Measurements from ENCODE around the gene GRPEL1. TPM values are rescaled to one million over a fixed set of nuclear protein-coding genes. Genes with fewer than 3 reads are reported as not detected.

The GRPEL1 gene
- total and polyA plus RNA-seq, 2 of the 13 experiments (the other 11 are each of a cell fraction or from before 2014, with no cell fraction given), result 32.3 to 141 TPM

- ATAC-seq, result no peak
- POLR2A ChIA-PET, result interaction anchor here (1.5 kb wide), 2 partner anchors 31 to 401 kb away, joined by 4 read pairs; partner anchors contain the start of gene TADA2B
- BruUV-seq (replicated peaks), result no TSS peak
These were observed 6.6 kb upstream of the GRPEL1 start for GRCh38 chr4:7074426-7074825.

More at GRCh38 chr4:7074426-7074825, 6.6 kb upstream of the GRPEL1 start:
- Histone ChIP-seq H4K20me1 (ENCODE audit: insufficient read depth, low read length) (no peaks in the 10 kb centered on the region), H3K4me3 (replicated peaks in 1 of 3; ENCODE audit: insufficient read depth in 1 of 3, low read depth in 2 of 3, low read length in 3 of 3) (no peak overlapping the region), H3K9ac (ENCODE audit: insufficient read depth, low read depth, low read length) (no peak overlapping the region), H3K9me3 (ENCODE audit: low read length) (no peaks in the 10 kb centered on the region), H3K79me2 (ENCODE audit: insufficient read depth, low read length) (no peaks in the 10 kb centered on the region), H3K4me2 (ENCODE audit: low read depth, low read length) (peak overlapping the region; percentile 62; the same call in 1 of the 2 replicates), H3K27ac (ENCODE audit: extremely low read length, insufficient read depth, low read length) (no peak overlapping the region), H3K27me3 (ENCODE audit: control insufficient read depth in 1 of 2, insufficient read depth in 2 of 2, low read length in 2 of 2) (no peaks in the 10 kb centered on the region; a peak in 1 of 5 replicates), H3K36me3 (replicated peaks in 1 of 2; ENCODE audit: control insufficient read depth in 1 of 2, insufficient read depth in 2 of 2, low read length in 2 of 2) (no peaks in the 10 kb centered on the region), H2AFZ (ENCODE audit: low read length) (no peak overlapping the region), H3K4me1 (ENCODE audit: insufficient read depth, low read length) (peaks cover 55% of the 10 kb centered on the region)
- intact Hi-C loops (cut with micrococcal nuclease; ENCODE audit: unreplicated experiment) (no loop called here), in situ Hi-C loops (cut with HindIII; ENCODE audit: extremely low pct_ligation_motif_present, low pct_unique_long_range_greater_than_20kb) (loop anchor here (10.0 kb wide), 1 partner anchor 170 kb away; the partner anchor contains the start of gene TBC1D14)
- CTCF ChIA-PET (ENCODE audit: low intra/inter-chr PET ratio, low total read pairs), result no interaction called here
- FAIRE-seq (no peak), DNase-seq (ENCODE audit: low spot score) (no peak)
- TF ChIP-seq ZNF792 (CRISPR knock-in tag; IDR thresholded peaks at IDR 0.05) (no peak), SAFB2 (CRISPR knock-in tag; IDR thresholded peaks at IDR 0.05; ENCODE audit: borderline replicate concordance, low read depth) (no peak), PLSCR1 (CRISPR knock-in tag; IDR thresholded peaks at IDR 0.05; ENCODE audit: borderline replicate concordance) (no peak), ZNF550 (CRISPR knock-in tag; IDR thresholded peaks at IDR 0.05; ENCODE audit: borderline replicate concordance) (no peak), SMAD9 (CRISPR knock-in tag; IDR thresholded peaks at IDR 0.05) (no peak), SOX13 (IDR thresholded peaks at IDR 0.05) (no peak), SOX13 (CRISPR knock-in tag; conservative IDR thresholded peaks at IDR 0.05 in 1 of 2, IDR thresholded peaks at IDR 0.05 in 1 of 2) (no peak), BCL6 (CRISPR knock-in tag; IDR thresholded peaks at IDR 0.05) (no peak), HBP1 (CRISPR knock-in tag; IDR thresholded peaks at IDR 0.05; ENCODE audit: low read depth) (no peak), TAF15 (IDR thresholded peaks at IDR 0.05; ENCODE audit: low read depth, low read length, poor library complexity, severe bottlenecking) (no peak), HOXA5 (CRISPR knock-in tag; IDR thresholded peaks at IDR 0.05) (no peak), ZNF510 (CRISPR knock-in tag; IDR thresholded peaks at IDR 0.05; ENCODE audit: low read depth) (no peak), GPBP1L1 (CRISPR knock-in tag; IDR thresholded peaks at IDR 0.05) (no peak)
- 53% methylated on average over 5 of the region's 9 CpGs for WGBS (ENCODE audit: low lambda C conversion rate)

All from HepG2 (cell line).